H7 (cell line): ENCODE results near the gene CCDC136. TPM values are rescaled to one million over a fixed set of nuclear protein-coding genes. Genes with fewer than 3 reads are reported as not detected.
A peak's percentile ranks its signal among the peaks of the same experiment; 100 is the strongest.

Source experiments
- DNase-seq: peaks from one replicate; pipeline ENCODE4 v3.0.0; 2012
- H3K27me3 ChIP-seq: 2 replicates; pipeline ENCODE4 v1.6.0; 2011; ENCODE audit warnings: mild to moderate bottlenecking, low read length; ENCODE audit not compliant: control insufficient read depth, insufficient read depth
- H3K36me3 ChIP-seq: replicated peaks from 2 replicates; pipeline ENCODE4 v1.5.1; 2011; ENCODE audit warnings: low read length; ENCODE audit not compliant: control insufficient read depth, insufficient read depth
- H3K4me3 ChIP-seq: 2 replicates; pipeline ENCODE4 v1.5.1; 2011; ENCODE audit warnings: low read depth, mild to moderate bottlenecking, control low read depth, low read length, moderate library complexity; ENCODE audit not compliant: insufficient read depth
- total RNA-seq: library from RNA; depleted of rRNA; stranded (reverse); fragments of >200 nt; shearing (Covaris generic); gene quantifications from 2 replicates; pipeline ENCODE4 v1.2.3, GENCODE V29; 2014

CCDC136 gene
- total RNA-seq, 1 experiment from 2014 or later = 9.7 TPM

GRCh38 chr7:128788446-128789412 is 3.0 kb upstream of the CCDC136 start:
- H3K36me3 ChIP-seq = no peaks in the 10 kb centered on the region
- H3K4me3 ChIP-seq = no peak overlapping the region
- H3K27me3 ChIP-seq = peaks cover 9% of the 10 kb centered on the region; the same call in 1 of the 2 replicates
- peak; percentile 15 for DNase-seq

- peak; percentile 85 for DNase-seq
- peaks cover 9% of the 10 kb centered on the region; the same call in 1 of the 2 replicates for H3K27me3 ChIP-seq
- H3K36me3 ChIP-seq = no peaks in the 10 kb centered on the region
- peak overlapping the region; percentile 95 for H3K4me3 ChIP-seq
These were observed 1.3 kb upstream of the CCDC136 start for GRCh38 chr7:128790315-128791041.

GRCh38 chr7:128791972-128792327 is 182 bp downstream of the CCDC136 start:
- peak overlapping the region; percentile 95 for H3K4me3 ChIP-seq
- DNase-seq = peak; percentile 73
- no peaks in the 10 kb centered on the region; the same call in 1 of the 2 replicates for H3K36me3 ChIP-seq
- peaks cover 9% of the 10 kb centered on the region; the same call in 1 of the 2 replicates for H3K27me3 ChIP-seq

- Histone ChIP-seq H3K27me3 (peaks cover 9% of the 10 kb centered on the region; the same call in 1 of the 2 replicates), H3K36me3 (peaks cover 2% of the 10 kb centered on the region), H3K4me3 (0 out of 2 replicates have a peak overlapping the region, but pooled peaks have one; percentile 10)
- DNase-seq = peak; percentile 59
These were observed 858 bp downstream of the CCDC136 start for GRCh38 chr7:128792471-128793180.

- H3K4me3 ChIP-seq = no peak overlapping the region
- peaks cover 9% of the 10 kb centered on the region; the same call in 1 of the 2 replicates for H3K27me3 ChIP-seq
- DNase-seq = no peak
- H3K36me3 ChIP-seq = peaks cover 2% of the 10 kb centered on the region
These were observed 1.4 kb downstream of the CCDC136 start for GRCh38 chr7:128793181-128793547.

- DNase-seq = no peak
These were observed 2.3 kb downstream of the CCDC136 start for GRCh38 chr7:128794020-128794419.

GRCh38 chr7:128794436-128794835 is 2.7 kb downstream of the CCDC136 start:
- H3K27me3 ChIP-seq = peaks cover 9% of the 10 kb centered on the region; the same call in 1 of the 2 replicates
- no peak overlapping the region for H3K4me3 ChIP-seq
- peaks cover 2% of the 10 kb centered on the region for H3K36me3 ChIP-seq
- DNase-seq = no peak

More at GRCh38 chr7:128794020-128794419, 2.3 kb downstream of the CCDC136 start:
- Histone ChIP-seq H3K36me3 (peaks cover 2% of the 10 kb centered on the region), H3K4me3 (no peak overlapping the region), H3K27me3 (peaks cover 9% of the 10 kb centered on the region; the same call in 1 of the 2 replicates)

- Histone ChIP-seq H3K36me3 (peaks cover 4% of the 10 kb centered on the region), H3K4me3 (no peak overlapping the region), H3K27me3 (peaks cover 8% of the 10 kb centered on the region; the same call in 1 of the 2 replicates)
- DNase-seq = peak; percentile 45
These were observed 3.4 kb downstream of the CCDC136 start for GRCh38 chr7:128795129-128795528.

GRCh38 chr7:128796327-128796726 is 4.6 kb downstream of the CCDC136 start:
- DNase-seq = no peak
- Histone ChIP-seq H3K4me3 (no peak overlapping the region), H3K27me3 (peaks cover 4% of the 10 kb centered on the region; the same call in 1 of the 2 replicates), H3K36me3 (peaks cover 4% of the 10 kb centered on the region)

- Histone ChIP-seq H3K27me3 (no peaks in the 10 kb centered on the region), H3K36me3 (peaks cover 6% of the 10 kb centered on the region), H3K4me3 (no peak overlapping the region)
- no peak for DNase-seq
These were observed 7.7 kb downstream of the CCDC136 start for GRCh38 chr7:128799451-128799850.

GRCh38 chr7:128800567-128800966 is 8.8 kb downstream of the CCDC136 start:
- no peak for DNase-seq
- Histone ChIP-seq H3K4me3 (no peak overlapping the region), H3K27me3 (no peaks in the 10 kb centered on the region), H3K36me3 (peaks cover 9% of the 10 kb centered on the region)

- DNase-seq = no peak
- H3K4me3 ChIP-seq = no peak overlapping the region
- no peaks in the 10 kb centered on the region for H3K27me3 ChIP-seq
- peaks cover 12% of the 10 kb centered on the region for H3K36me3 ChIP-seq
These were observed 9.2 kb downstream of the CCDC136 start for GRCh38 chr7:128801003-128801402.

- peaks cover 21% of the 10 kb centered on the region for H3K36me3 ChIP-seq
- no peak for DNase-seq
- no peak overlapping the region for H3K4me3 ChIP-seq
- H3K27me3 ChIP-seq = no peaks in the 10 kb centered on the region
These were observed 10.1 kb downstream of the CCDC136 start for GRCh38 chr7:128801667-128802418.
